GM19468 (cell line): Measurements from ENCODE around the gene PDS5A.
"Not testable (repeated sequence)": the region's sequence is repeated elsewhere in the genome, so short reads cannot be mapped to it uniquely, and the experiment has no call there.

Experiments used
- ATAC-seq: cut with Tn5 transposase; IDR thresholded peaks from one replicate; pipeline ENCODE4 v1.9.1; 2021; ENCODE audit warnings: mild to moderate bottlenecking, moderate library complexity, moderate number of reproducible peaks; ENCODE audit not compliant: unreplicated experiment; ENCODE audit errors: extremely low read depth

The PDS5A gene

GRCh38 chr4:39970671-39971640 lies 6.8 kb downstream of the PDS5A start:
- peak; percentile 52 for ATAC-seq

- no peak for ATAC-seq
These were observed 14.1 kb downstream of the PDS5A start for GRCh38 chr4:39963656-39964055.

GRCh38 chr4:39961311-39961877 lies 16.3 kb downstream of the PDS5A start:
- ATAC-seq, result no peak

- ATAC-seq, result no peak
These were observed 26.7 kb downstream of the PDS5A start for GRCh38 chr4:39950861-39951481.

- ATAC-seq, result no peak
These were observed 29.7 kb downstream of the PDS5A start for GRCh38 chr4:39947963-39948362.

- no peak for ATAC-seq
These were observed 30.3 kb downstream of the PDS5A start for GRCh38 chr4:39947417-39947816.

GRCh38 chr4:39944245-39944644 lies 33.5 kb downstream of the PDS5A start:
- not testable (repeated sequence) for ATAC-seq

GRCh38 chr4:39942507-39942906 lies 35.2 kb downstream of the PDS5A start:
- no peak for ATAC-seq

GRCh38 chr4:39941682-39942217 lies 36.0 kb downstream of the PDS5A start:
- ATAC-seq, result no peak

GRCh38 chr4:39937683-39938268 lies 39.9 kb downstream of the PDS5A start:
- no peak for ATAC-seq

- no peak for ATAC-seq
These were observed 40.9 kb downstream of the PDS5A start for GRCh38 chr4:39936565-39937418.

GRCh38 chr4:39933671-39934590 lies 43.8 kb downstream of the PDS5A start:
- ATAC-seq, result no peak

GRCh38 chr4:39932776-39933402 lies 44.8 kb downstream of the PDS5A start:
- no peak for ATAC-seq

- no peak for ATAC-seq
These were observed 46.2 kb downstream of the PDS5A start for GRCh38 chr4:39931441-39931901.

GRCh38 chr4:39928538-39928937 lies 49.2 kb downstream of the PDS5A start:
- ATAC-seq, result no peak

GRCh38 chr4:39924014-39924413 lies 53.7 kb downstream of the PDS5A start:
- no peak for ATAC-seq

GRCh38 chr4:39922399-39922798 lies 55.3 kb downstream of the PDS5A start:
- ATAC-seq, result no peak

- ATAC-seq, result no peak
These were observed 64.2 kb downstream of the PDS5A start for GRCh38 chr4:39913471-39913870.
